GM18867 (cell line): ENCODE data around the gene PILRA.

Experiments
- ATAC-seq: cut with Tn5 transposase; IDR thresholded peaks from one replicate; pipeline ENCODE4 v1.9.1; 2021; ENCODE audit warnings: mild to moderate bottlenecking, moderate library complexity; ENCODE audit not compliant: unreplicated experiment

The PILRA gene

DNA sequence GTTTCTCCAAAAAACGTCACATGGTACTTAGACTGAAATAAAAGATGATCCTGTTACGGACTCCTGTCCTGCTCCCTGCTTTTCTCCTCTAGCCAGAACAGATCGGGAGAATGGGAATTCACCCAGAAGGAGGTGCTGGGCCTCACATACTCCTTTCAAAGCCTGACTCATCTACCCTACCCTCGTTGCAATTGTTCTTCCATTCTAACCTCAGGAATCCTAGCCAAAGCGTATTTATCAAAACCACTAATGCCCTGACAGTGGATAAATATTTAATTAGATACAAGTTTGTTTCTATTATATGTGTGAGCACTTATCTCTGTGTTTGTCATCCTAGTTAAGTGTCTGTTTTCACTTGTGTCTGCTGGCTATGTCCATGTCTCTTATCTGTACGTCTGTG lies 33.5 kb downstream of the PILRA start:
- no peak for ATAC-seq

DNA sequence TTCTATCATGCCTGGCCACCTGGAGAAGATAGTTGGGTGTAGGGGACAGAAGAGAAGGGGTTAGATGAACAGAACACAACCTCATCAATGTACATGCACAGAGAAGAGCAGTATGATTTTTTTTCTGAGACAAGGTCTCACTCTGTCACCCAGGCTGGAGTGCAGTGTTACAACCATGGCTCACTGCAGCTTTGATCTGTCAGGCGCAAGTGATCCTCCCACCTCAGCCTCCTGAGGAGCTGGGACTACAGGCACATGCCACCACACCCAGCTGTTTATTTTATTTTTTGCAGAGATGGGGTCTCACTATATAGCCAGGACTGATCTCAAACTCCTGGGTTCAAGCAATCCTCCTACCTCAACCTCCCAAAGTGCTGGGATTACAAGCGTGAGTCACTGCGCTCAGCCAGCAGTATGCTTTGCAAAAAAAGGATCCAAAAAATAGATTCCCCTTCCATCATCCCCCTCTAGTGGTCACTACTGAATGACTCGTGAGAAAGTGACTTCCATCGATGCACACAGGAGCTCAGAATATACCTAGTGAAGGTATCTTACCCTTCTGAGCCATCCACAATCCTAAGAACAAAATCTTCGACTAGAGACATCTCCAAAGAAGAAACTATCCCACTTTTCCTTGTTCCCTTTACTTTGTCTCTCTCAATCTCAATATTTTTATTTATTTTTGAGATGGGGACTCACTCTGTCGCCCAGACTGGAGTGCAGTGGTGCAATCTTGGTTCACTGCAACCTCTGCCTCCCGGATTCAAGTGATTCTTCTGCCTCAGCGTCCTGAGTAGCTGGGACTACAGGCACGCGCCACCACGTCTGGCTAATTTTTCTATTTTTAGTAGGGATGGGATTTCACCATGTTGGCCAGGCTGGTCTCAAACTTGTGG lies 34.2 kb downstream of the PILRA start:
- no peak for ATAC-seq

DNA sequence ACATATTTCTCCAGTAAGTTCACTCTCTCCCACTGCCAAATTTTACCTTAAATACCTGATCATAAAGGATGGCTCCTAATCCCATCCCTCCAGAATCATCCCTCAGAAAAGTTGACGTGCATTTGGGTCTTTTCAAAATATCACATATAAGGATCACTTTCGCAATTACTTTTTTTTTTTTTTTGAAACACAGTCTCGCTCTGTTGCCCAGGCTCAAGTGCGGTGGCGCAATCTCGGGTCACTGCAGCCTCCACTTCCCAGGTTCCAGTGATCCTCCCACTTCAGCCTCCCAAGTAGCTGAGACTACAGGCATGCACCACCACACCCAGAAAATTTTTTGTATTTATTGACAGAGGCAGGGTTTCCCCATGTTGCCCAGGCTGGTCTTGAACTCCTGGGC lies 37.8 kb downstream of the PILRA start:
- no peak for ATAC-seq

DNA sequence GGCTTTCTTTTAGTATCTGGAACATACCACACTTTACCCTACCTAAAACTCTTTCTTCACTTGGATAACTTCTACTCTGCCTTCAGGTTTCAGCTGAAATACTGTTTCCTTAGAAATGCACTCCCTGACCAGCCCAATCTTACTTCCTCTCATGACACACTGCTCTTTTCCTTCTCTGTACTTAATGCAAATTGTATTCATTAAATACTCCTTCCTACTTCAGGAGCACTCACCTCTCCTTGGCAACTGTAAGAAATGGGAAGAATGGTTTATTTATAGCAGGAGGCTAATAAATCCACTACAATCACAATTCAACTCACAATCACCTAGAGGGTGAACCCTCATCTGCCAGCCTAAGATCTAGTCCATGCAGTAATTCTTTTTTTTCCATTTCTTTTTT lies 40.1 kb downstream of the PILRA start:
- no peak for ATAC-seq

DNA sequence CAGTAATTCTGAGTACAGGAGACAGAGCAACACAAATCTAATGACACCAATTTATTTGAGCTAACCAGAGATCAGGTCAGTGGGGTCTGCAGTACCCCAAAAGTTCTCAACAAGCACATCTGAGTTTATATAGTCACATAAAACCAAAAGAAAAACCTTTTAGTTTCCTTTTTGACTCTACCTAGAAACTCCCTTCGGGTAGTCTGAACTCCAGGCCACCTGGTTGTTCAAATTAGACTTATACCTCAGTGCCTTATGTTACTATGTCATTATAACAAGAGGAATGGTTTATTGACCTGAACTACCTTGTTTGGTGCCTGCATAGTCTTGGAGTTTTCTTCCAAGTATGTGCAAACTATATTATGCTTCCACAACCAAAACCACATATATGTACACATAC lies 40.6 kb downstream of the PILRA start:
- ATAC-seq = no peak

DNA sequence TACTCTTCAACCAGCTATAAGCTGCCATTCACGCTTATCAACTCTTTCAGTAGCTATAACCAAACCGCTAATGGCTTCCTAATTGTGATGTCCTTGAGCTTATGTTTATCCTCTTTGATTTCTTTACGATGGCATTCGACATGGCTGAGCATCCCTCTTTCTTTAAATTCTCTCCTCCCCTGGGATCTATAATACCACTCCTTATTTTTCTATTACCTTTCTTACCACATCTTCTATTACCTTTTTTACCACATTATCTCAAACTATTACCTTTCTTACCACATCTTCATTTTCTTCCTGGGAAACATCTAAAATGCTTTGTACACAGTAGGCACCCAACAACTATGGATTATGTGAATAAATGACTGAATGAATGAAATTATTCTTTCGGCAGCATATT lies 42.2 kb downstream of the PILRA start:
- no peak for ATAC-seq

DNA sequence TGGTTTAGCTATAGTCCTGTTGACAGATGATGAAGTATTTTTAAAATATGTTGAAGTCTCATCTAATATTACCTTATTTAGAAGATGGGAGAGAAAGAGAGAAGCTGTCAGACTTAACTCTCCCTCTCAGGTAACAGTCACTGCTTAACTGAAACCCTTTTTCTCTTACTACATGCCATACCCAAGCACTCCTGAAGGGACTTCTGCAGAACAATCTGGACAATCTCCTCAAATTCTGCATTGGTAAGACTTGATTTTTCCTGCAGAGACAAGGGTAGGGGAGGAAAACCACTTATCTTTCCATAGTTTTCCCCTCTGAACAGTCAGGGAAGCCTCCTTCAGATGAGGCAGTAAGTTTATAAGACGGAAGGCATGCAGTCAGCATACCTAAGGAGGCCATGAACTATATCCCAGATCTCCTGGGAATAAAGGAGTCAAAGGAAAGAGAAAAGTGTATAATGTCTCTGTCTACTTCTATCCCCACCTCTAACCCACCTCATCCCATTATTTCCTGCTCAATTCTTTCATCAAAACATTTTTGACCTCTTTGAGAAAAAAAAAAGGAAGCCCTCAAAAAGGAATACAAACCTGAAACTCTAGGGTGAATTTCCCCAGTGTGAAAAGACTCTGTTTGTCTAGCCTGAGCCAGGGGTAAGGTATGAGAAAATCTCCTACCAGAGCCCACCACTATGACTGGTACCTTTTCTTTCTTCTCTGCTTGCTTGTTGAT lies 45.8 kb downstream of the PILRA start:
- ATAC-seq = no peak

DNA sequence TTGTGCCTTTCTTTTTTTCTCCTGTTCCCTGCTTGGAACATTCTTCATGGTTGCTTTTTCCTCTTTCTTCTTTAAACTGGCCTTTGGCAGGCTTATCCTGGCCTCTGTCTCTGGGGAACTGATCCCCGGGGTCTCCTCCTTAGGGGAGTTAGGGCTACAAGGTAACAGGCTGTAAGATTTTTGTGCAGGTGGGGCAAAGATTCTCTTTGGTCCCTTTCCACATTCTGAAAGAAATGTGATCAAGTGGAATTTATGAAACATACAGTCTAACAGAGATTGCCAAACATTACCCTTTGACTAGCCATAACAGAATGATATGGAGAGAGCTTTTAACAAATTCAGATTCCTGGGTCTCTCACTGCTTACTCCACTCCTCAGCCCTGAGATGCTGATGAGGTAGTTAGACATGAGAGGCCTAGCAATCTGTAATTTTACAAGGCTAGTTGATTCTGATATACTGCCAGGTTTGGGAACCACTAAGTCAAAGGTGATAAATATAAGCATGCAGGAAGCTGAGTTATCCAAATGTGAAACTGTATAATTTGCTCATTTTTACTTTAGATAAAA lies 46.5 kb downstream of the PILRA start:
- no peak for ATAC-seq

DNA sequence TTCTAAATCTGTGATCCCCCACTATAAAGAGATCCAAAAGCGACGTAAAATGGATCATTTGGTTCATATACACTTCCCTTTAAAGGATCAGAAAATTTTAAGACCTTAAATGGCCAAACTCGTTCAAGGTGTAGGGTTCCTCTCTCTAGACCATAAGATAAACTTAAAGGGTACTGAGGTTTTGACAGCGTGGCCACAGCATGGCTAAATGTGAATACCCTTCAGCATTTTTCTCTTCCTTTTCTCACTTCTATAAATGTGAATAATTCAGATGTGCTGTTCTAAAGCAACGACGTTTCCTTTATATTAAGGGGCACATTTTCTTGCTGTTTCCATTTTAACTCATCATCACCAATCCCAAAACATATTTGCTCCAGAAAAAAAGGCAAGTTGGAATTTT lies 50.0 kb downstream of the PILRA start:
- no peak for ATAC-seq

DNA sequence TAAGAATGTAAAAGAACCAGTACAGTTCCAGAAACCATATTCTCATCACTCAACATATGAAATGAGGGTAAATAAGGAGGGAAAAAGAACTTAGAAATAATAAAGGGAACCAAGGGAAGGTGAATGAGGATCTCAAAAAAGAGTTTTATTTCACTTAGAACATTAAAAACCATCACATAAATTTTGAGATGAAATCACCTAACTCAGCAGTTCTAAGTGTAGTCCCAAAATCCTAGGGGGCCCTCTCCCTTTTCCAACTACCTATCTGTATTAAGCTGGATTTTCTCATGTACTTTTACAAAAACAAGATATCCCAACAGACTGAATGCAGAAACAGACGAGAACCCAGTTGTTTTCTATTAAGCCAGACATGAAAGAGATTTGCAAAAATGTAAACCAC lies 52.1 kb downstream of the PILRA start:
- no peak for ATAC-seq

DNA sequence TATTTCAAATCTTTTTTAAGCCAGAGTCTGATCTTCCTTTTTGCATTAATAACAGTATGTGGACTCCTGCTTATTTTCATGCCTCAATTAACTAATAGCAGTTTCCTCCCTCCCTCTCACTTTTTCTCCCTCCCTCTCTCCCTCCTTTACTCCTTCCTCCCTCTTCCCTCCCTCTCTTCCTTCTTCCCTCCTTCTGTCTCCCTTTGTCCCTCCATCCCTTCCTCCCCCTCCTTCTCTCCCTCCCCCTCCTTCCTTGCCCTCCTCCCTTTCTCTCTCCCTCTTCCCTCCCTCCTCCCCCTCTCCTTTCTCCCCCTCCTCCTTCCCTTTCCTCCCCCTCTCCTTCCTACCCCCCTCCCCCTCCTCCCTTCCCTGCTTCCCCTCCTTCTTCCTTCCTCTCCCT lies 53.2 kb downstream of the PILRA start:
- ATAC-seq = no peak

DNA sequence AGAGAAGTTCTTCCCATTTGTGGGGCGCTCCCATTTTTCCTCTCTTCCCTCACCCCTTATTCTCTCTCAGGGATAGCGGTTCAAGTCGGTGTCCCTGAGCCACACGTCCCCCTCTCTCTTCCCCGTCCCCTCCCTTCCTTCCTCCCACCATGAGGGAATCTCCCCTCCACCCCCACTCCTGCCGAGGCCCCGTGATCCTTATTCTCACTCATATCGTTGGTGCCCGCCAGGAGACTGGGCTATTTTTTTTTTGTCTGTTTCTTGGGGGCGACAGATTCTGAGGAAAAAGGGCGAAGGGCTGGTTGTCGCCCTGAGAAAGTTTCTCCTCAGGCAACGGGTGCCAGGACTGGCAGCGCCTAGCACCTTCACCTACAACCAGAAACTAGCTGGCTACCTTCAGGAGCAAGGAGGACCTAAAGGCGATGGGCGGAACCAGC lies 54.5 kb downstream of the PILRA start:
- ATAC-seq = no peak

DNA sequence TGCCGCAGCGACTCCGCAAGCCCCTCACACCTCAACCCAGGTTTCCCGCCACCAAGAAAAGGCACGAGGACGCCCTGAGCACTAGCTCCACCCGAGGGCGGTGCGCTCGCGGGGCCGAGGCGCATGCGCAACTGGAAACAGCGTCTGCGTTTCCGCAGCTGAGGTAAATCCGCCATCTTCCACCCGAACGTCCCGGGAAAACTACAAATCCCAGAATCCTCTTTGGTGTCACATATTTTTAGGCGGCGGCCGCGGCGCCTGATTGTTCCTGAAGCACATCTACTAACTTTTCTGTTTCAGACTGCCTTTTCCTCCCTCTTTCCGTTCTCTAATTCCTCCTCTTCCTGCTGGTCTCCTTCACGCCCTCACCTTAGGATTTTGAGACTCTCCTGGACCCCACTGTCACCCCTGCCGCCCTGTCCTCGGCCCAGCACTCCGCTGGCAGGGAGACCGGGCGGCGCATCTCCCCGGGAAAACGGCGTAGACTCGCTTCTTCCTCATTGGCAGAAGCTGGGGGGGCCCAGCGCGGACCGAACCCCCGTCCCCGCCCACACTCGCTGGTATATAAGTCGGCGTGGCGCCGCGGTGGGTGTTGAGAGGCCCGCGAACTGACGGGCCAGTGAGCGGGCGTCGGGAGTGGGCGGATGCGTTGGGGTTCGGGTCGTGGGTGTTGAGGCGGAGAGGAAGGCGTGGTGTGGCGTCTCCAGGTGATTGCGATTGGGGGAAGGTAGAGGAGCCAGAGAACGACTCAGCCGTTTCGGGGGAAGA lies 55.1 kb downstream of the PILRA start, which contains the start of gene ZCWPW1:
ZCWPW1 (minus strand) TSS at position 505 of the 768 bp plus-strand sequence. CDS start 8,054 bp downstream, outside the sequence.
- peak; percentile 48 for ATAC-seq

DNA sequence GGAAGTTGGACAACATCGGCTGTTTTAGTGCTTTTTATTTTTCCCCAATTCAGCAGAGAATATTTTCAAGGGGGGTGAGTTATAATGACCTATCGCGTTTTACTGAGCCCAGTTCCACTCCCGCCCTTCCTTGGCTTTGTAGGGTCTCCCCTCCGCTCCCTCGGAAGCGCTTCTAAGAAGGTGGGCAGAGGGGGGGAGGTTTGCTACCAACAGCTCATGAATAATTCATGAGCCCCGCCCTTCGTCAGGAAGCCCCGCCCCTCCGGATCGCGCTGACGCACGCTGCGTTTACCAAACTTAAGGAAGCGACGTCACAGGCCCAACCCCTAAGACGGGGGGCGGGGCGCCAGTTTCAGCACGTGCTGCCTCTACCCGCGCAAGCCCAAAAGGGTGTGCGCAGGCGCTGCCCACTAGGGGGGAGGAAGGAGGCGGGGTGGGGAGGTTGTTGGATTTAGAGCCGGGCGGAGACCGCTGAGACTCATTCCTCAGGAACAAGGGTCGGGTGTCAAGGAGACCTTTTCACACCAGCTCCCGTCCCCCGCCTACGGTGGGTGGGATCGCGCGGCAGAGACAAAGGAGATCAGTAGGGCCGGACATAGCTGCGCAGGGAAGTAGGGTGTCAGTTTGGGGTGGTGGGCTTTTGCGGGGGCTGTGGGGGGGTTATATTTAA lies 55.8 kb downstream of the PILRA start:
- ATAC-seq = peak; percentile 48

DNA sequence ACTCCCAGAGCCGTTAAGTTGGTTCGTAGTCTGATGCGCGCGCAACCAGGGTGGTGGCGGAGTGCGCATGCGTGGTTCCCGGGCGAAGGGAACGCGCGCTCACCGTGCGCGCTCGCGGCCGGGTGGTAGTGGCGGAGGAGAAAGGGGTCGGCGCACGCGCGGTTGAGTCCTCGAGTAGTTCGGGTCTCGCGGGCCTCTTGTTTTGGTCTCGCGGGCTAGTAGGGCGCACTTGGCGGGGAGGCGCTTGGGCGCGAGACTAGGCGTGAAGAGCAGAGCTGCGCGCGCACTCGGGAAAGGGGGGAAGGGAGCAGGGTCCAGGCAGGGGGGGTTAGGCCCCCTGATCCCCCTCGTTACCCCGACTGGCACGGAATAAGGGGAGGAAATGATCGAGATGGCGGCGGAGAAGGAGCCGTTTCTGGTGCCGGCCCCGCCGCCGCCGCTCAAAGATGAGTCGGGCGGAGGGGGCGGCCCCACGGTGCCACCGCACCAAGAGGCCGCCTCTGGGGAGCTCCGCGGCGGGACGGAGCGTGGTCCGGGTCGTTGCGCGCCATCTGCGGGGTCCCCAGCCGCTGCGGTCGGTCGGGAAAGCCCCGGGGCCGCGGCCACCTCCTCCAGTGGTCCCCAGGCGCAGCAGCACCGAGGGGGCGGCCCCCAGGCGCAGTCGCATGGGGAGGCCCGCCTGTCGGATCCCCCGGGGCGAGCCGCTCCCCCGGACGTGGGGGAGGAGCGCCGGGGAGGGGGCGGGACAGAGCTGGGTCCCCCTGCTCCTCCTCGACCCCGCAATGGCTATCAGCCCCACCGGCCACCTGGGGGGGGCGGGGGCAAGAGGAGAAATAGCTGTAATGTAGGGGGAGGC lies 56.6 kb downstream of the PILRA start, which contains the start of gene MEPCE:
MEPCE (plus strand) TSS at position 195 of the 856 bp plus-strand sequence; CDS start at position 383, 188 bp downstream.
- ATAC-seq = peak; percentile 45

DNA sequence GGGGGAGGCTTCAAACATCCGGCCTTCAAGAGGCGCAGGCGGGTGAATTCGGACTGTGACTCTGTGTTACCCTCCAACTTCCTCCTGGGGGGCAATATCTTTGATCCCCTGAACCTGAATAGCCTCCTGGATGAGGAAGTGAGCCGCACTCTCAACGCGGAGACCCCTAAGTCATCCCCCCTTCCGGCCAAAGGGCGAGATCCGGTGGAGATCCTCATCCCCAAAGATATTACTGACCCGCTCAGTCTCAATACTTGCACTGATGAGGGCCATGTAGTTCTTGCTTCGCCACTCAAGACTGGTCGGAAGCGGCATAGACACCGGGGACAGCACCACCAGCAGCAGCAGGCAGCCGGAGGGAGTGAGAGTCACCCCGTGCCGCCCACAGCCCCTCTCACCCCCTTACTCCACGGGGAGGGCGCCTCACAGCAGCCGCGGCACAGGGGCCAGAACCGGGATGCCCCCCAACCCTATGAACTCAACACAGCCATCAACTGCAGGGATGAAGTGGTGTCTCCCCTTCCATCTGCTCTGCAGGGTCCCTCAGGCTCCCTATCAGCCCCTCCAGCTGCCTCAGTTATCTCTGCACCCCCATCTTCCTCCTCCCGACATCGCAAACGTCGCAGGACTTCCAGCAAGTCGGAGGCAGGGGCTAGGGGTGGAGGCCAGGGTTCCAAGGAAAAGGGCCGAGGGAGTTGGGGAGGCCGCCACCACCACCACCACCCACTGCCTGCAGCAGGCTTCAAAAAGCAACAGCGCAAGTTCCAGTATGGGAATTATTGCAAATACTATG lies 57.4 kb downstream of the PILRA start:
- ATAC-seq = no peak

DNA sequence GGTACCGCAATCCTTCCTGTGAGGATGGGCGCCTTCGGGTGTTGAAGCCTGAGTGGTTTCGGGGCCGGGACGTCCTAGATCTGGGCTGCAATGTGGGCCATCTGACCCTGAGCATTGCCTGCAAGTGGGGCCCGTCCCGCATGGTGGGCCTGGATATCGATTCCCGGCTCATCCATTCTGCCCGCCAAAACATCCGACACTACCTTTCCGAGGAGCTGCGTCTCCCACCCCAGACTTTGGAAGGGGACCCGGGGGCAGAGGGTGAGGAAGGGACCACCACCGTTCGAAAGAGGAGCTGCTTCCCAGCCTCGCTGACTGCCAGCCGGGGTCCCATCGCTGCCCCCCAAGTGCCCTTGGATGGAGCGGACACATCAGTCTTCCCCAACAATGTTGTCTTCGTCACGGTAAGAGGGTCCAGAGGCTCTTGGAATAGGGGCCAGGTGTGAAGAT lies 58.0 kb downstream of the PILRA start:
- ATAC-seq = no peak

DNA sequence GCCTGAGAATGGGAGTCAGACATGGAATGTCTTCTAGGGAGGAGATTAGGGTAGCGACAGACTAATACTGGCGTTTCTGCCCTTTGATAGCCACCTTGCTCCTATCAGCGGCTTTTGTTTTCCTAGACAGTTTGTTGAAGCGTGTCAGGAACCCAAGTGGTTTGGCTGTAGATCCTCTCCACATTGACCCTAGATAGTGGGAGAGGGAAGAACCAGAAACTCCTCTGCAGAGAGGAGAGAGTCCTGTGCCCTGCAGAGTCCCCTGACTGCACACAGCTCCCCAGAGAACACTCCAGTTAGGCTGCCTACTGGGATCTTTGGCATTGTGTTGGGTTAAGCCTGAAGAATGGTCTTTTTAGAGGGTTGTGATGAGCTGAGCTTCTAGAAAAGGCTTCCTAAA lies 58.8 kb downstream of the PILRA start:
- no peak for ATAC-seq
